Activated CD4-positive, CD25-positive, alpha-beta regulatory T cell treated with anti-CD3 and anti-CD28 coated beads, Interleukin-2, amount 50 U/mL, for 24 hours (primary cell): ENCODE data around the gene MIER3.

ENCODE experiments used
- ATAC-seq, 2 donors: fragments of 150-1000 bp; cut with Tn5 transposase; one replicate each; pipeline ENCODE4 v1.10.0; 2021; ENCODE audit warnings: mild to moderate bottlenecking in 1 of 2, moderate library complexity in 1 of 2

Gene MIER3

DNA sequence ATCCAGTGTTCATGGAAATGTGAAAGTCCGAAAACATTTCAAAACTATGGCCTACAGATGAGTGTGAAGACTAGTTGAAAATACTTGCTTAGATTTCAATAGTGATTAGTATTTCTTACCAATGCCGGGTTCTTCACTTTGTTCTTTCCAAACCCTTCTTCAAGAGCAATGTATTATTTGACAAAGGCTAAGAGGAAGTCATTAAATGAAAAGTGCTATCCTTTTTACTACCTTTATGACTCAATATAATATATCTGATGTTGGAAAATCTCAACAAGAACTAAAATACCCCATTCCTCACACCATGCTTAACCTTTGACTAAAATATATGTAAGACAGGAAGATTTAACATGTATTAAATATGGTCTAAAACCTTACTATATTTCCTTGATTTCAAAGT lies 6.7 kb upstream of the MIER3 start:
- ATAC-seq: no peak

DNA sequence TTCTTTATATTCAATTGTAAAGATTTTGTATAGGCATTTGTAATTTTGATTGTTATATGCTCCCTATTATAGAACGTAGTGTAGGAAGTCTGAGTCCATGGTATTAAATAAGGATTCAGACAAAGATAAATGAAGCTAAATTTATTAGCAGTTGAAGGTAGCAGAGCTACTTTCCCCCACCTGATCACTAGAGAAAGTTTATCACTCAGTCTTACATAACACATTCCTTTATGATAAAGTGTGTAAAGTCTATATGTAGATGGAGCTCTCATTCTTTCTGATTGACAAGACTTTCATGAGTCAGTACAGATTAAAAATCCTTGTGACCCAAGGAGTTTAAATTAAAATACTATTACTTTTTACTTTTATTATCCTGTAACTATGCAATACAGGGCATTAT lies 2.3 kb upstream of the MIER3 start:
- no peak for ATAC-seq

DNA sequence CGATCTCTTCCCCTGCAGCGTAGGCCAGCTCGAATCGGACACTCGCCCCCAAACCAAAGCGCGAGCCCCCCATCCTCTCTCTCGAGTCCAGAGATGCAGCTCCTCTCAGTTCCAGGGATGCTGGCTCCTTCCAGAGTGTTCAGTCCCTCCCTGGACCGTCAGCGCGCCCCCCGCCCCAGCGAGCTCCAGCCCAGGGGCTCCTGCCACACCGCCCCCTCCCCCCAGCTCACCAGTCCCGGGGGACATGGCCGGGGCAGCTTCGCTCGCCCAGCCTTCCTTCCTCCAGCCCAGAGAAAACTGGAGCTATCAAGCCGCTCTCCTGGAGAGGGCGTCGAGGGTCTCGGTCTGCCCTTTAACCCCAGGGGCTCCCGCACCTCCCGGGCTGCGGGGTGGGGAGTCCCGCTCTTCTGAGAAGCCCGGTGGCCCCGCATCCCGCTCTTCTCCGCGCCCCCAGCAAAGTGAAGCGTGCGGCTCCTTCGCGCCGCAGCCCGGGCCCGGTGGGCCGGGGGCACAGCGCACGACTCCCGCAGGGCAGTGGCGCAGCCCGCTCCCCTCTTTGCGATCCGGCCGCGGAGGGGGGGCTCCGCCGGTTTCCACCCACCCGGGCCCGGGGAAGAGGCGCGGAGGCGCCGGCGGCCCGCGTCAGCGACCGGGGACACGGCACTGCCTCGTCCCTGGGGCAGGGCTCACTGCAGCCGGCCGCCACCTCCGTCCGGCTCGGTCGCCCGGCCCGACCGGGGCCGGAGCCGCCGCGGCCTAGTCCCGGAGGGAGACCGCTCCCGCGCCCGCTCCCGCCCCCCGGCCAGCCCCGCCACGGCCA lies 587 bp downstream of the MIER3 start:
- peak; percentile 22 to 34 for ATAC-seq

DNA sequence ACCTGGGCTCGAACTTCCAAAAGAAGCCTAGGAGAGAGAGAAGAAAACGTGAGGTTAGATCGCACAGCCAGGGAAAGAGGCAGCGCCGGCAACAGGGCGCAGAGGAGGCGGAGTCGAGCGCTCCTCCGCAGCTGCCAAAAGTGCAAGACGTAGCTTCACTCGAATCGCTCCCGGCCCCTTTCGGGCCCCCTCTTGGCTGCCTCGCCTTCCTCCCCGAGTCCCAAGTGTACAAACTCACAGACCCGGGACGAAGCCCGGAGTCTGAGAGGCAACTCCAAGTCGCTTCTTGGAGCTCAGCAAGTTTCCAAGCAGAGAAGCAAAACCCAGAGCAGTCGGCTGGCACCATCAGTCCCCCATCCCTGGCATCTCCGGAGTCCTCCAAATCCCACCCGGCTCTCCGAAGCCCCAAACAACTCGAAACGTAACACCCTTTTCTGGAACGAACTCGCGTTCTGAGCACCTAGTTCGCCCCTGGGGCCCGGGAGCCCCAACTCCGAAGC lies 1.2 kb downstream of the MIER3 start:
- ATAC-seq: peak; percentile 35 to 36

DNA sequence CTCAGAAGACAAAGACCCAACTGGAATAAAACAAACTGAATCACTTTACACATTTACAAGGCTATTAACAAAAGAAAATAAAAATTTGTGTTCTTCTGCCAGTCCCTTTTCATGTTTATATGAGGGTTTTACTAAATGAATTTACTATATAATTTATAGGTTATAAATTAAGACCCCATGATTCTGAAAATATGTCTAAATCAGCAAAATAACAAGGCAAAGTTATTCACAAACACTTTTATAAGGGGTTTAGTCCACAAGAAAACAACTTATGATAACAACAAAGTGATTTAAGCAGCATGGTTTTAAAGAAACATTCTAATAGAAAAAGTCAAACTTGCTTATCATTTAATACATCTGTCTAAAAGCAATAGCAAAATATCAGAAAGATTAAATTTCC lies 4.9 kb downstream of the MIER3 start:
- ATAC-seq: no peak

DNA sequence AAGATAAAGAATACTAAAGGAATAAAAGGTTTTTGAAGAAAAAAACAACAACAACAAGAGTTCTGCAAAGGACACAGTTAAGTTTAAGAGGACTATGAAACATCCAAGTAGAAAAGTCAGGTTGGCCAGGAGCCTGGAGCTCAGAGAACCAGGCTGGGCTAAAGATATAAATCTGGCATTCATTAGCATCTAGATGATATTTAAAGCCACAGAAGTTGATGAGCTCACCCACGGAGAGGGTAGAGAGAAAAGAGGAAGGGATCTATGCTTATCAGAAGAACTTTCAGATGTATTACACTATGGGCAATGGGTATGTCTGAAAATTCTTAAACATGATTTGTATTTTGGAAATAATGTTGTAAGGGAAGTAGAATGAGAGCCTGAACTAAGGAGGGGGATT lies 9.9 kb downstream of the MIER3 start:
- no peak for ATAC-seq

DNA sequence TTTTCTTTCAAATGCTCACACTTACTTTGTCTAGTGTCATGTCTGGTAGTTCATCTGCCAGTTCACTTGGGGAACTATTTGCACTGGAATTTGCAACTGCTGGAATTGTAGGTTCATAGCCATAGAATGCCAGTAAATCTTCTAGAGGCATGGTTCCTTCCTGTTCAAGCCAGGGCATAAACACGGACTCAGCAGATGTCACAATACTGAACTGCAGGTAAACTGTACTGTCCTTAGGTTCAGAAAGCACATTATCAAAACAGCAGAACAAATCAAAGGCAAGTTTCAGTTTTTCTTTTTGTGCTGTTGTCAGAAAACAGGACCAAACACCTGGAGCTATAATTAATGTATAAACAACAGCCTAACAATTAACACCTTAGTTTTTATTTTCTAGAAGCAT lies 13.1 kb downstream of the MIER3 start:
- no peak for ATAC-seq

DNA sequence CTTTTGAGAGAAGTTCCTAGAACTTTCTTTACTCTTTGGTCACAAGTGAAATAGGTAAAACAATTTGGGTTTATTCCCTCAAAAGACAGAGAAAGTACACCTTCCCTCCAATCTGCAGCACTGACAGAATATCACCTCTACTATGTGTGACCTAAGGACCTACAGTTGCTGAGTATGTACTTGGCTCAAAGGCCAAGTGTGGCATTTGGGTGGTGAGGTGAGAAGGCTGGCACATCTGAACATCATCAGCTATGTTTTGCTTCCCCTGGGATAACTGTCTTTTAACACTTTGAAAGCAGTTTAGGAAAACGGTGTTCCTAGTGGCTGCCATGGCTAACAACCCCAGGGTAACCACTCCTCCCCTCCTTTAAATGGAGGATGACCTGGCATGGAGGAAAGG lies 17.6 kb downstream of the MIER3 start:
- ATAC-seq: no peak

DNA sequence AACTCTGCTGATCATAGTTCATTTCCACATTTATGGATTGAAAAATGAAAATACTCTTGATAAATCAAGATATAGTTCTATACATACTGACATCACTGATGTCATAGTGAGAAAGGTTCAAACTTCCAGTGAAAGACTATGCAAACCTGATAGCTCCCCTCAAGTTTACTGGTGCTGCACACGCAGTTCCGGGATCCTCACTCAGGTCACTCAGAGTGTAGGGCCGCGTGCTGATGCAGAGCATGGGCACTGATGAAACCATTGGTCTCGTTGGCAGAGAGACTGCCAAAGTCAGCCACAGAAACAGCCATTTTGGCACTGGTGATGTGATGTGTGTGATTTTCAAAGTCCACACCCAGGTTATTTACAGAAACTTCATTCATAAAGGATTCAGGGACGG lies 29.0 kb downstream of the MIER3 start:
- ATAC-seq: no peak

DNA sequence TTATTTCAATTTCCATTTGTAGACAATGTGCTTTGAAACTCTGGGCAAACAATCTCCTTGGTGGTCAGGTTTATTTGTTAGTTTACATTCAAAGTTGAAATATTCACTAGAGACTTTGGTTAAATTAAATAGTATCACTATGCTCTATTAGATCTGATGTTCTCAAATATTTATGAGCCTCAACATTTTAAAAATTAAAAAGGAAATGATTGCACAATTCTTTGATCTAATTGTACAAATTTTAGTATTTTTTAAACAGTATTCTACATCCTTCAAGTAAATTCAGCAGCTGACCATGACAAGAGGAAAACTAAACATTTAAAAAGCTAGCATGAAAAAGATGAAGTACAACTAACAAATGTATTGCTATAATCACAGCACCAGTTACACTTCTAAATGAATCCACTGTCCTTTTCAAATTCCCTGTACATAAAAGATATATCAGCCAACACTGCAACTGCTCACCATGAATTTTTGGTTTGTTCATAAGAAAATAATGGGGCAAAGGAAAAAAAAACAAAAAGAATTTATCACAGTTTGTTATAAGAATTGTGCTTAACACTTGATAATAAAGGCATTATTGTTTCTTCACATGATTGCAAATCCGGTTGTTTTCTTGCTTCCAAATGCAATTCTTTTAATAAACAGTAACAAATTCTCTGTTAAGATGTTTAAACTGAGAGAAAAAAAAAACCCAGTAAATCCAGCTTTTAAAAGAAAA lies 31.8 kb downstream of the MIER3 start:
- no peak for ATAC-seq

DNA sequence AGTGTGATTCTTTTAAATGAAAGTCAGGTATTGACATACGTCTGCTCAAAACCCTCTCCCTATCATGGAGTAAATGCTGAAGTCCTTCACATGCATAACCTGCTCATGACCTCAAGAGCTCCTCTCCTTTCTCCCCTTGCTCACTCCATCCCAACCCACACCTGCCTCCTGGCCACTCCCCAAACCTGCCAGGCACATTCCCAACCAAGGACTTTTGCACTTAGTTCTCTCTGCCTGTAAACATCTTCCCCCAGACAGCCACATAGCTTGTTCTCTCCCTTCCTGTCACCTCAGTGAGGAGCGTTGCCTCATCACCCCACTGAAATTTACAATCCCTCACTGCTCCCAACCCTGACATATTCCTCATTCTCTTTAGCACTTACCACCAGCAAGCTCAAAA lies 33.9 kb downstream of the MIER3 start:
- no peak for ATAC-seq

DNA sequence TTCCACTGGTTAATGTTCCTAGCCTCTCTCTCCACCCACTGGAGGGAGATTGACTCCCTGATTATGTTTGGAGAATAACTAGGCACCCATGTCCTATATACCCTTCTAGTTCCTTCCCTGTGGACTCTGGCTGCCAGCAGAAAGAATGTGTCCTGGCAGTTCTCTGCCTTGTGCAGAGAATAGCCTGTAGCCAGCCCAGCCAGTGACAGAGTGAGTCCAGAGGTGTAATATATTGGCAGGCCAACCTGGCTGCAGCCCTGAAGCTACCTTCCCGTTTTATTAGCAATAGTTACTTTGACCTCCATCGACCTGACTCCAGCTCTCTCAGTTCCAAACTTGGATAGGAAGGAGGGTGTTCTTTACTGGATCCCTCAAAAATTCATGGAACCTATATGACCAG lies 34.4 kb downstream of the MIER3 start:
- no peak for ATAC-seq

DNA sequence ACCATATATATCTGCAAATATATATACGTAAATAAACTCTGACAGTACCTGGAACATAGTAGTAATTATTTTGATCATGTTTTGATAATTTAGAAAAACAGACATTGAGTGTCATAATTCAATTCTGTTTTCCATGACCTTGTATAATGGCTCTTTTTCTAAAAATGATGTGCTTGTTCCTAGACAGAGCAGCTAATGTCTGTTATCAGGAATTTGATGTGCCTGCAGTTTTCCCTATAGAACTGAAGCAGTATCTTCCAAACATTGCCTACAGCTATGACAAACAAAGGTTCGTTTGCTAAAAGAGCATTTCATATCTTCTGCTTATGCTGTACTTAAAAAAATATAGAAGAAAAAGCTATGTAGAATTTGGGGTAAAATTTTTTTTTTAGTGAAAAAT lies 37.2 kb downstream of the MIER3 start:
- ATAC-seq: no peak

DNA sequence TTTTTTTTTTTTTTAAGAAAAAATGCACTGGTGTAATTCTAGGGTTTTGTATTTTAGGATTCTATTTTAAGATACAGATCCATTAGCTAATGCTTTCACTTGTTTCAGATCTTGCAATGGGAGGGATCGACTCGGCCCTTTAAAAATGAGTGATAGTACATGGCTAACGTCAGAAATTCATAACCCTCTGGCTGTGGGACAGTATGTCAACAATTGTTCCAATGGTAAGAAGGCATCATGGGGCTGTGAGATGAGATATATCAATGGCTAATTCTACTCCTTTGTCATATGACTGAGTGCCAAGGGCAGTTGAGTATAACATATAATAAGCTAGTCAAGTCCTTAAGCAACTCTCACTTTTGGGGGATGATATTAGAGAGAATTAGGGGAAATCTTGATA lies 38.2 kb downstream of the MIER3 start:
- no peak for ATAC-seq

DNA sequence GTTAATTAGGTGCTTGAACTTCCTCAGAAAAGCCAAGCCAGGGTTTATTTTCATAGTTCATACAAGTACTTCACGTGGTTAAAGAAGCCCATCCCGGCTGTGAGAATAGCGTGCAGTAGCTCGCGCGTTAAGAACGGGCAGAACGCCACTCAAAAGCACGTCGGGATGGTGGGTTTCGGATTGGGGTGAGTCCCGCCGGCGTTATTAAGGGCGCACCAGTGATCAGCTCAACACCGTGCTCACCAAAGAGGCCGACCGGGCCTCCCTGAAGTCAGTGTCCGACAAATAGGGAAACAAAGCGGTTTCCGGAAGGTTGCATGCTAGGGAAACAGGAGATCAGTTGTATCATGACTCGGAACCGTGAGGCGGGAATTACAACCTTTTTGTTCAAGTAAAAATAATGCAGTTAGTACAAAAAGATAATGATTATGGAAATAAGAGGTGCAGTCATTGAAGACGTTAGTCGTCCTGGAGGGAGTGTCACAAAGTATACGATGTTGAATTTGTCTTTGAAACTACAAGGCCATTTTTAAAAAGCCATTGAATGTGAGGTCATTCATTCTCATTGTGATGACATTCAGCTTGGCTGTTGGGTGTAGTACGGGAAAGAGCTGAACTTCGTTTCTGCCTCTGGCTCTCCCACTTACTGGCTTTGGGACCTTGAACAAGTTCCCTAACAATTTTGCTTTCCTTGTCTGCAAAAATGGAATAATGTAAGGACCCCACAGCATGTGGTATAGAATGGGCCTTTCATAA lies 41.5 kb downstream of the MIER3 start:
- ATAC-seq: peak; percentile 15 to 19

DNA sequence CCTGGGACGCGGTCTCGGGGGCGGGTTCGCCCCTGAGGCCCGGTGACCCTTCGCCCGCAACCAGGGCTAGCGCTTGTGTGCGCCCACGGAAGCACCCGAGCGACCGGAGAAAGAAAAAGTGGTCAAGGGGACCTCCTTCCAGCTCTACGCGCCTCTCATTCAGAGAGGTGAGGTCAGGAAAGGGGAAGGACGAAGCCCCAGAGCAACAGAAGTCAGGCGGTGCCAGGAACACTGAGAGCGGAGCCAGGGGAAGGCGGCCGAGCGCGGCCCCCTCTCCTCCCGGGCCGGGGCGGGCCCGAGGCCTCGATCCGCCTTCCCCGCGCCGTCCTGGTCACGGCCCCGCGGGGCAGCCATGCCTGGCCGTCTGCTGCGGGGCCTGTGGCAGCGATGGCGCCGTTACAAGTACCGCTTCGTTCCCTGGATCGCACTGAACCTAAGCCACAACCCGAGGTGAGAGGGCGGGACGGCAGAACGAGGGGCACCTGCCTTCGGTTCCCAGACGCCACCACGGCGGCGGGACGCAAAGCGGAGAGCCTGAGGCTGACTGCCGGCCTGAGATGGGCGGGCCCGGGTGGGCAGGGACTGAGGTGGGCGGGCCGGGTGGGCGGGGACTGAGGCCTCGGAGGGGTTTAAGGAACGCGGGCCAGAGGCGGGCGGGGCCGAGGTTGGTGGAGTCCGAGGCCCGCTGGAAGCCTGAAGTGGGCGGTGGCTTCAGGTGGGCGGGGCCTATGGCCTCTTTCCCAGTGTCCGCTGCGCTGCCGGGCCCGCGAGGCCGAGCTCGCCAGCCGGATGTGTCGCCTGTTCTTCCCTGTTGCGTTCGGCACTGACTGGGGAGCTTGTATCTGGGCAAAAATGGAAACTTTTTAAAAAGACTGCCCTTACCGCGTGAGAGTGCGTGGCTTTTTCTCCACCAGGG lies 42.4 kb downstream of the MIER3 start, which contains the start of gene SETD9:
TSS of gene SETD9 (plus strand) at position 303 of the 916 bp plus-strand sequence. CDS start at position 353, 50 bp downstream.
- peak; percentile 85 for ATAC-seq

DNA sequence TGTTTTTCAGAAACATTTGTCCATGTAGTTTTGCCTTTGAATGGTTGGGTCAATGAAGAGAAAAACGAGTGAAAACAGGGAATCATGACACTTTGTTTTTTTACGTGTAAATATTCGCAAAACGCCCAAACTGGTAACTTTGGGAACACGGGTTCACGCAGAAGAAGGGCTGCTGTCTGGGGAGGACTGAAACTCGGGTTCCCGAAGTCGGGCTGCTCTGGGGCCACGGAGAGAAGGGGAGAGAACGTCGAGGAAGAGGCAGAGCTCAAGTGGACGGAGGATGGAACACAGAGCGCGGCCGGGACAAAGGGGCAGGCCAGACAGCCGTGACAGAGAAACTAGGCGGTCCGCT lies 43.0 kb downstream of the MIER3 start:
- ATAC-seq: peak in 1 of 2 donors; percentile 18

DNA sequence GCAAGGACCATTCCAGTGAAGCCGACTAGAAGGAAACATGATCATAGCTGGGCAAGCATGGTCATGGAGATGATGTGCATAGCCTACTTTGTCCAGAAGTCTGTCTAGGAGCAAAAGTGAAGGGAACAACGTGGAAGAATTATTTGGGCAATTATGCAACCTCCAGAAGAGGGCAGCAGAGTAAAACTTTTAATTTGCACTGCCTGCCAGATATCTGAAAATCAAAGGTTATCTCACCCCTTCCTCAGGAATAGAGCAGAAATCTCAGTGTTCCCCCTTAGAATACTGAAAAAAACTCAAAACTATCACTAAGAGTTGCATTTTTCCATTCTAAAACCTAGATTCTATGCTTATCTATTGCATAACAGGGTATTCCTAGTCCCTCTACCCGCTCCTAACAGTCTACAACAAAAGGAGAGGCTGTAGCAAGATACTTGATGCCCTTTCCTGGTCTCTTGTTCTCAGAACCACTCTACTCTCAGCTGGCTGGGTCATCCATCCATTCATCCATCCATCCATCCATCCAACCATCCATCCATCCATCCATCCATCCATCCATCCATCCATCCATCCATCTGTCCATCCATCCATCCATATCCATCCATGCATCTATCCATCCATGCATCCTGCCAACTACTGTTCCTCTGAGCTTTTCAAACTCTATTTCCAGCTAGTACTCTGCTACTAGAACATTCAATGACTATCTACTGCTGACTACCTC lies 50.9 kb downstream of the MIER3 start:
- peak; percentile 48 for ATAC-seq

DNA sequence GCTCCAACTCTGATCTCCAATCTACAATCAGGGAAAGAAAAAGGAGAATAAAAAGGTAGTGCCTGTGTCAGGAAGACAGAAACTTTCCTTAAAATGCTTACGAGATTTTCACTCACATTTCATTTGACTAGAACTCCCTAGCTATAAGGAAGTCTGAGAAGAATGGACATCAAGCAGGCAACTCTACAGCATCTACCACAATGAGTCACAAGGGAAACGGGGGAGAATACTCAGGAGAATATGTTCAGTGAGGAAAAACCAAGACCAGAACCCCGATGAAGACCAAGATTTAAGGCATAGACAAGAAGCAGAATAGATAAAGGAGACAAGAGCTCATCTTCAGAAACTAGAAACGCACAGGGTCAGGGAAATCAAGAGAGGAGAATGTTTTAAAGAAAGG lies 51.5 kb downstream of the MIER3 start:
- no peak for ATAC-seq

DNA sequence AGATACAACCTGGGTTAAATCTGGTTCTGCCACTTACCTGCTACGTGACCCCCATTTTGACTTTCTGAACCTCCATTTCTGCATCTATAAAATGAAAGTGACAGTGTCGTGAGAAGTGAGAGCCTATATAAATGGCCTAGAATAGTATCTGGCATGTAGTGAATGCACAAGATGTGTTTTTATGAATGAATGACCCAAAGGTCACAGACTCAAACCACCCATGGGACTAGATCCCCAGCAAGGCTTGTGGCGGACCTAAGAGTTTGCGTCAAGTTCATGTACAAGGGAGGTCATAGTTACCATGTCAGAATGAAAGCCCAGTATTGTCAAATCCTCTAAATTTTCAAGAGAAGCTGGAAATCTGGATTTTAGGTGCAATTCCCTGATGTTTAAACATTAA lies 53.7 kb downstream of the MIER3 start:
- no peak for ATAC-seq

DNA sequence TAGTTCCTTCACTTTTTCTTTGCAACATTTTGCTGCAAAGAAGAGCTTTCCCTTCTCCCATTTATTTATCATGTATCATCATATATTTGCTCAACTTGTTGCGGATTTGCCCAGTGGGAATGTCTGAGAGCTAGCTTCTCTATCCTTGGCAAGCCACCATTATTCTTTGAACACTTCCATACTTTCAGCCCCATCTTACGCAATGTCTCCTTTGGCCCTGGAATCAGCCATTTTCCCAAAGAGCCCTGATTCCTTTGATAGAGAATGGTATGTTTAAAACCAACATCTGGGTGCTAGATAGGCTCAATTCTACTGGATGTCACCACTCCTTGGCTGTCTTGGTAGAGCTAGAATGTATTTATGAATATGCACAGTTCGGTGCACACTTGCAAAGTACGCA lies 55.2 kb downstream of the MIER3 start:
- ATAC-seq: no peak
